Activated B cell treated with CpG ODN at 0.5 μM for 24 hours (primary cell): ENCODE measurements around the gene EIF3A. TPM values are rescaled to one million over a fixed set of nuclear protein-coding genes. Genes with fewer than 3 reads are reported as not detected.

Experiments
- ATAC-seq: fragments of 200-7000 bp; cut with Tn5 transposase; one replicate; pipeline ENCODE4 v1.10.0; 2021; ENCODE audit warnings: low read depth, mild to moderate bottlenecking, moderate library complexity
- CTCF ChIA-PET: fragments of 350-600 bp; sonication (Branson Sonifier 250); formaldehyde crosslinking; loops from one replicate; lab custom pipeline; 2021; ENCODE audit warnings: antibody characterized with exemption; lab: Charles Lee
- POLR2A ChIA-PET: fragments of 350-600 bp; sonication (Branson Sonifier 250); formaldehyde crosslinking; loops from one replicate; lab custom pipeline; 2021; ENCODE audit warnings: antibody characterized with exemption; lab: Charles Lee
- DNase-seq: peaks from one replicate; pipeline ENCODE4 v3.0.0; 2022
- H3K27ac Mint-ChIP-seq: one replicate; pipeline ENCODE4 v1.8.0; 2020; ENCODE audit warnings: mixed read lengths
- H3K27me3 Mint-ChIP-seq: one replicate; pipeline ENCODE4 v1.8.0; 2021; ENCODE audit warnings: mixed read lengths
- H3K36me3 Mint-ChIP-seq: one replicate; pipeline ENCODE4 v1.8.0; 2021; ENCODE audit warnings: low read depth, mixed read lengths
- H3K4me1 Mint-ChIP-seq: one replicate; pipeline ENCODE4 v1.8.0; 2021; ENCODE audit warnings: mixed read lengths
- H3K4me3 Mint-ChIP-seq: one replicate; pipeline ENCODE4 v1.8.0; 2020; ENCODE audit warnings: mild to moderate bottlenecking, mixed read lengths
- H3K9me3 Mint-ChIP-seq: one replicate; pipeline ENCODE4 v1.8.0; 2020; ENCODE audit warnings: mixed read lengths
- intact Hi-C: fragments of 100-400 bp; cut with micrococcal nuclease; formaldehyde crosslinking; loops from one replicate; pipeline ENCODE4 v1.15.1; 2024
- total RNA-seq: library from RNA; stranded (reverse); gene quantifications from 2 replicates; pipeline ENCODE4 v1.2.3, GENCODE V29; 2022
- TF ChIP-seq, protein P1 (sequence below): fragments of 200-600 bp; IDR thresholded peaks from one replicate; pipeline ENCODE4 v1.8.0; 2022; ENCODE audit warnings: antibody characterized with exemption, mild to moderate bottlenecking

The EIF3A gene
- total RNA-seq, 1 donor from 2014 or later: 114 TPM

DNA sequence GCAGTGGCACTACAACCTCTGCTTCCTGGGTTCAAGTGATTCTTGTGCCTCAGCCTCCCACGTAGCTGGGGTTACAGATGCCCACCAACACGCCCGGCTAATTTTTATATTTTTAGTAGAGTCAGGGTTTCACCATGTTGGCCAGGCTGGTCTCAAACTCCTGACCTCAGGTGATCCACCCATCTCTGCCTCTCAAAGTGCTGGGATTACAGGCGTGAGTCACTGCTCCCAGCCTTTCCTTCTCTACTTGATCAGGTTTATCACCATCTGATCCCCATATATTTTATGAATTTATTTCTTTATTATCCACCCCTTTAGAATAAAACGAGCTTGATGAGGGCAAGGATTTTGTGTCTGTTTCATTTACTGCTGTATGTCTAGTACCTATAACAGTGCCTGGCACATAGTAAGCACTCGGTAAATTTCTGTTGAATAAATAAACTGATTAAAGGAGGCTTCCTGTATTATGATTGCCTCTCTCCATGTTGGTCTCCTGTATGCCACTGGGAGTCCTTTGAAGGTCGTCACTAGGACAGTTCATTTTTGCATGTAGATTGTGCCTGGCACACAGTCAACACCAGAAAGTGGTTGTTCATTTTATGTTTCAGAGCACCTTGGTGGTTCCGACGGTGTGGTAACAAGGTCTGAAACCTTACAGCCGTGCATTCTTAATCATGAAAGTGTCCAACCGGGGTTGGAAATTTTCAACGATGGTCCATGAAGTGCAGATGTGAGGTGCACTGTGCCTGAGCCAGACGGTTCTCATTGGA is 9.6 kb upstream of the EIF3A start:
- DNase-seq (no peak), ATAC-seq (no peak)
- no peaks in the 10 kb centered on the region for H3K27me3 Mint-ChIP-seq
- intact Hi-C loops: no loop called here
- H3K36me3 Mint-ChIP-seq: no peaks in the 10 kb centered on the region
- TF ChIP-seq, protein P1, sequence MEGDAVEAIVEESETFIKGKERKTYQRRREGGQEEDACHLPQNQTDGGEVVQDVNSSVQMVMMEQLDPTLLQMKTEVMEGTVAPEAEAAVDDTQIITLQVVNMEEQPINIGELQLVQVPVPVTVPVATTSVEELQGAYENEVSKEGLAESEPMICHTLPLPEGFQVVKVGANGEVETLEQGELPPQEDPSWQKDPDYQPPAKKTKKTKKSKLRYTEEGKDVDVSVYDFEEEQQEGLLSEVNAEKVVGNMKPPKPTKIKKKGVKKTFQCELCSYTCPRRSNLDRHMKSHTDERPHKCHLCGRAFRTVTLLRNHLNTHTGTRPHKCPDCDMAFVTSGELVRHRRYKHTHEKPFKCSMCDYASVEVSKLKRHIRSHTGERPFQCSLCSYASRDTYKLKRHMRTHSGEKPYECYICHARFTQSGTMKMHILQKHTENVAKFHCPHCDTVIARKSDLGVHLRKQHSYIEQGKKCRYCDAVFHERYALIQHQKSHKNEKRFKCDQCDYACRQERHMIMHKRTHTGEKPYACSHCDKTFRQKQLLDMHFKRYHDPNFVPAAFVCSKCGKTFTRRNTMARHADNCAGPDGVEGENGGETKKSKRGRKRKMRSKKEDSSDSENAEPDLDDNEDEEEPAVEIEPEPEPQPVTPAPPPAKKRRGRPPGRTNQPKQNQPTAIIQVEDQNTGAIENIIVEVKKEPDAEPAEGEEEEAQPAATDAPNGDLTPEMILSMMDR: no peak
- ChIA-PET POLR2A (interaction anchor here (1.2 kb wide), 1 partner anchor 14 kb away, joined by 5 read pairs; the partner anchor contains the start of gene DENND10), CTCF (no interaction called here)
- H3K4me1 Mint-ChIP-seq: peaks cover 51% of the 10 kb centered on the region
- peak overlapping the region; percentile 75 for H3K27ac Mint-ChIP-seq
- no peaks in the 10 kb centered on the region for H3K9me3 Mint-ChIP-seq
- H3K4me3 Mint-ChIP-seq: no peak overlapping the region

DNA sequence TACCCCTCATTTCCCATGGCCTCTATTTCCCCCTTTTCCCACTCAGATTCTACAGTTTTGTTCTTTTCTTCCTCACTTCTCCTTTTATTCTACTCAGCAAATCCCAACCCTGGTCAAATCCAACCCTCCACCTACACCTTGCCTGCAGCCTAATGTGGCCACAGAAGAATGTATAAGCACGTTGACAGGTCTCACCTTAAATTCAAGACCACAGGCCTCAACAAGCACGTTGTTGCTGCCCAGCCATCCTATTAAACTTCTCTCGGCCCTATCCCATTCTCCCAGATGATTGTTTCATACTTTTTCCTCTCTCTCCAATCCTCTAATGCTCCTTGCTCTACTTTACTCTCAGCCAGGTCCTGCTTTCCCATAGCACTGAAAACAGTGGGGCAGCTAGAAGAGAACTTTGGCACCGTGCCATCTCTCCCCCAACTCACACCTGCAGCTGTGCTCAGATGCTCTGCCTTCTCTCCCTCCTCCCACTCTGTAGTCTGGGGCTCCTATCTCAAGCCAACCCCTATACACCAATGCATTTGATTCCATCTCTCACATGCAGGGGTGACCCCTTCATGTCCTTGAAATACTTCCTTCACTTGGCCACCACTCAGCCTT is 6.8 kb upstream of the EIF3A start:
- Mint-ChIP-seq H3K4me3 (peak overlapping the region; percentile 12), H3K27me3 (no peaks in the 10 kb centered on the region), H3K9me3 (no peaks in the 10 kb centered on the region), H3K27ac (peak overlapping the region; percentile 25), H3K36me3 (no peaks in the 10 kb centered on the region), H3K4me1 (peaks cover 59% of the 10 kb centered on the region)
- CTCF ChIA-PET: no interaction called here
- TF ChIP-seq, protein P1: no peak
- ATAC-seq (no peak), DNase-seq (no peak)
- POLR2A ChIA-PET: no interaction called here
- intact Hi-C loops: loop anchor here (10.0 kb wide), 1 partner anchor 787 kb away; the partner anchor contains the start of gene MCMBP

DNA sequence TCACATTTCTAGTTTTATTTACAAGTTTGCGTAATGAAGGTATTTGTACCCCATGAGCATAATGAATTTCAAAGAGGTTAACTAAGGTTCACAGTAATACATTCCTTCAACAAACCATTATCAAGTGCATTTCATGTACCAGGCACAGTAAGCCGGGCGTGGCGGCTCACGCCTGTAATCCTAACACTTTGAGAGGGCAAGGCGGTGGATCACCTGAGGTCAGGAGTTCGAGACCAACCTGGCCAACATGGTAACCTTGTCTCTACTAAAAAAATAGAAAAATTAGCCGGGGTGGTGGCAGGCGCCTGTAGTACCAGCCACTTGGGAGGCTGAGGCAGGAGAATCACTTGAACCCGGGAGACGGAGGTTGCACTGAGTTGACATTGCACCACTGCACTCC is 4.3 kb upstream of the EIF3A start:
- H3K27ac Mint-ChIP-seq: no peak overlapping the region
- H3K9me3 Mint-ChIP-seq: no peaks in the 10 kb centered on the region
- TF ChIP-seq, protein P1: no peak
- DNase-seq: no peak
- H3K27me3 Mint-ChIP-seq: no peaks in the 10 kb centered on the region
- peaks cover 6% of the 10 kb centered on the region for H3K36me3 Mint-ChIP-seq
- H3K4me1 Mint-ChIP-seq: peaks cover 48% of the 10 kb centered on the region
- no peak for ATAC-seq
- H3K4me3 Mint-ChIP-seq: no peak overlapping the region
- CTCF ChIA-PET: interaction anchor here (1.6 kb wide), 1 partner anchor 19 kb away, joined by 3 read pairs; the partner anchor contains the start of gene DENND10
- POLR2A ChIA-PET: interaction anchor here (0.7 kb wide), 1 partner anchor 95 kb away, joined by 5 read pairs; no protein-coding TSS in a partner anchor
- intact Hi-C loops: loop anchor here (5.0 to 10.0 kb wide), 3 partner anchors 47 to 790 kb away; partner anchors contain the start of gene MCMBP

DNA sequence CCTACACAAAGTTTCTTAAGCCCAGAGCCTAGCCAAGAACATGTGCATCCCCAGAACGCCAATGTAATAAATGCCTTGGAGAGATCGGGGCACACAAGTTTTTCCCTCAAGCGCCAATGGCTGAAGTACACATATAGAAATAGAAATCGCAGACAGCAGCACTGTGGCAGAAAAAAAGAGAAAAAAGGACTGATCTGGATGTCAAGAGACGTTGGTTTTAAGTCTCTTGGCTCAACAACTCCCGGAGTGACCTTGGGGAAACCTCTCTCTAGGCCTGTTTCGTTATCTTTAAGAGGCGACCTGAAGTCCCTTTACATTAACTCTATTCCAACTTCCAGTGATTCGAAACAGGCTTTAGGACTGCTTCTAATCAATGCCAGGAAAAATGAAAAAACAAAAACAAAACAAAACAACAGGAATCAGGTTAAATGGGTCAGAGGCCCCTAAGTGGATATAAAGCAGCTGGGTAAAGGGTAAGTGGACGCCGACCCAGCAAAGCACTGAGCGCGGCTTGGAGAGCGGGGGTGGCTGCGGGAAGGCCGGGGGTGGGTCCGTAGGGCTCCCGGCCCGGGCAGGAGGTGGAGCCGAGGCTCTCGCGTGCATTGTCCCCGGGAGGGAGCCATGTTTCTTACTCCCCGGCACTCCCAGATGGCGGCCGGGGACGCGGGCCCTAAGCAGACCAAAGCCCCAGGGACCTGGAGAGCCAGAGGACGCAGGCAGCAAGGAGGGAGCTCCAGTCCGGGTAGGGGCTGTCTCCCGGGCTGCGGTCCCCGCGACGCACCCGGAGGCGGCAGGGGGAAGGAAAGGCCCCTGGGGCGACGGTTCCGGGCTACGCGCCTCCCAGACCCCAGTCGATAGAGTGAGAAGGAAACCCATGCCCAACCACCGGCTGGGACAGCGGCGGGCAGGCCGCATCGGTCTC is 757 bp downstream of the EIF3A start:
- CTCF ChIA-PET: interaction anchor here (1.7 kb wide), 1 partner anchor 25 kb away, joined by 5 read pairs; the partner anchor contains the start of gene DENND10

More for the DNA sequence above, 757 bp downstream of the EIF3A start:
- peaks cover 30% of the 10 kb centered on the region for H3K36me3 Mint-ChIP-seq
- TF ChIP-seq, protein P1: no peak
- H3K4me3 Mint-ChIP-seq: peak overlapping the region; percentile 89
- H3K9me3 Mint-ChIP-seq: no peaks in the 10 kb centered on the region
- ATAC-seq: peak; percentile 61
- POLR2A ChIA-PET: interaction anchor here (0.6 to 2.2 kb wide), 5 partner anchors 19 to 437 kb away, joined by 3 to 13 read pairs (median 5); partner anchors contain the start of genes DENND10 and SFXN4
- H3K27ac Mint-ChIP-seq: peak overlapping the region; percentile 93
- DNase-seq: no peak
- peaks cover 50% of the 10 kb centered on the region for H3K4me1 Mint-ChIP-seq
- H3K27me3 Mint-ChIP-seq: no peaks in the 10 kb centered on the region
- intact Hi-C loops: loop anchor here (1.0 to 10.0 kb wide), 11 partner anchors 19 to 795 kb away; partner anchors contain the start of genes BAG3, DENND10, MCMBP and PRDX3
